ENCODE measurements around the gene NBEAL2.

DNA sequence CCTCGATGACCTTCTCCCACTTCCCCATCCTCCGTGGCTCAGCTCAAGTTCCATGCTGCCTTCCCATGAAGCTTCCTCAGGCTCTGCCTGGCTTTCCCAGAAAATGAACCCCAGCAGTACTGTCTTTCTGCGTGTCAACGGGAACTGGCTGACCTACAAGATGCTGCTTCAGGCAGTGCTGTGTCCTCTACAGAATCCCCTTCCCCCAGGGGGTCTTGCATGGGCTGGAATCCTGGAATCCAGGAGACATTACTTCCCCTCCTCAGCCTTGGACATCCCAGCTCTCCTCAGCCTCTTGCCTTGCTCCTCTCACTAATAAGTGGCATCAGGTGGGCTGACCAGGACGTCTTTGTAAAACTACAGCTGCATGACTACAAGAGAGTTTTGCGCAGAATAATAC lies 8.3 kb upstream of the NBEAL2 start:
- TF ChIP-seq CTCF (conservative IDR thresholded peaks at IDR 0.05 in 1 of 2, IDR thresholded peaks at IDR 0.05 in 1 of 2; ENCODE audit: low read depth in 1 of 2, low read length in 2 of 2): no peak
- no peak for TF ChIP-seq EZH2 (IDR thresholded peaks at IDR 0.05; ENCODE audit: low read length, missing control alignments)

All from fibroblast of lung (primary cell).